ENCODE results near the gene ANXA3. TPM values are rescaled to one million over a fixed set of nuclear protein-coding genes. Genes with fewer than 3 reads are reported as not detected.
A peak's percentile ranks its signal among the peaks of the same experiment; 100 is the strongest.
"Not testable (repeated sequence)": the region's sequence is repeated elsewhere in the genome, so short reads cannot be mapped to it uniquely, and the experiment has no call there.

The ANXA3 gene
- total and polyA plus RNA-seq, 2 donors: 13.4 to 46.6 TPM

DNA sequence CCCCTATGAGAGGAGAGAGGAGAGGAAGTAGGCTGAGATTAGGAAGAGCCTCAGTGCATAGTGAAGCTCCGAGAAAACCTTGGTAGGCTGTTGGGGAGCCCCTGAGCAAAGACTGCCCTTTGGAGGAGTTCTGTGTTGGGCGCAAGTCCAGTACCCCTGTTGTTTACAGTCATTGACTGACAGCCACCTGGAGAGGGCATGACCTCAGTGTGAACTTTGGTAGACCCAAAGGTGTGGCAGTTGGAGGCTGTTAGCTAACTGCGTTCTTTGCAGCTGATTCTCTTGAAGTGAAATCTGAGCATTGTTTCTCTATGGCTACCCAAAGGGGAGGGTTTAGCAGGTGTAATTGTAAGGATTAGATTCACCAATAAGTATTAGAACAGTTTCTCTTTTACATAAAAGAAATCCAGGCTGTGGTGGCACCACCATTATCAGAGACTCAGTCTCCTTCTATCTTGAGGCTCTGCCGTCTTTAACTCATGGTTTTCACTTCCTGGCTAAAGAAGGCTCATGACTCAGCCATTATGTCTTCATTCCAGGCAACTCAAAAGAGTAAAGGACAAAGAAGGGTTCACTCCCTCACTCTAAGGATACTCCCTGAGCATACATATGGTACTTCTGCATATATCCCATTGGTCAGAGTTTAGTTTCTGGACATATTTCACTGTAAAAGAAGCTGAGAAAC, 33.4 kb downstream of the ANXA3 start:
- WGBS: 93% methylated on average over 4 of the region's 4 CpGs
- H3K27ac ChIP-seq (ENCODE audit: low read depth in 1 of 2, low read length in 1 of 2): no peak overlapping the region

DNA sequence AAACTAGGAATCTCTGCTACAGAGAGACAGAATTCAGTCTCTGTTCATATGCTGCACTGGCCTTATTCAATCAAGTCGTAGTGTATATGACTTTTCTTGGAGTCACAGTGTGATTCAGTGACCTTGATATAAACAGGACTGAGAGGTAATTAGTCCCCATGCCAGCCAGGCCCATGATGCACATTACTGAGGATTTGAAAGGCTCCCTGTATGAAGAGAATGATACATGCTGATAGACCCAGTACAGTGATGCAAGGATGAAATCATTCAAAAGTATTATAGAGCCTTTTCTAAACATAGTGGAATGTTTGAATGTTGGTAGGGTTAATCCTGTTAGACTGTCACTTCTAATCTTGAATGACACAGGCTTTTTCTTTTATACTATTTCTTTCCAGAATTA, 34.1 kb downstream of the ANXA3 start:
- Histone ChIP-seq H3K9me3 (ENCODE audit: control insufficient read depth in 2 of 2, insufficient read depth in 1 of 2, low read length in 1 of 2) (no peaks in the 10 kb centered on the region), H3K27ac (ENCODE audit: low read depth in 1 of 2, low read length in 1 of 2) (no peak overlapping the region), H3K4me3 (ENCODE audit: low read length in 2 of 2) (no peak overlapping the region), H3K36me3 (ENCODE audit: control insufficient read depth in 2 of 2, insufficient read depth in 2 of 2, low read length in 1 of 2) (no peaks in the 10 kb centered on the region), H3K27me3 (ENCODE audit: control insufficient read depth in 2 of 2, insufficient read depth in 1 of 2, low read length in 1 of 2) (no peaks in the 10 kb centered on the region), H3K4me1 (ENCODE audit: control insufficient read depth in 2 of 2, insufficient read depth in 2 of 2, low read length in 2 of 2) (no peaks in the 10 kb centered on the region)
- 55% methylated on average over 1 of the region's 1 CpG for WGBS
- DNase-seq (ENCODE audit: low read depth in 6 of 9, low spot score in 9 of 9): no peak

More for the DNA sequence above, 33.4 kb downstream of the ANXA3 start:
- H3K4me3 ChIP-seq (ENCODE audit: low read length in 2 of 2): no peak overlapping the region
- no peaks in the 10 kb centered on the region for H3K27me3 ChIP-seq (ENCODE audit: control insufficient read depth in 2 of 2, insufficient read depth in 1 of 2, low read length in 1 of 2)
- no peaks in the 10 kb centered on the region for H3K36me3 ChIP-seq (ENCODE audit: control insufficient read depth in 2 of 2, insufficient read depth in 2 of 2, low read length in 1 of 2)
- DNase-seq (ENCODE audit: low read depth in 6 of 9, low spot score in 9 of 9): no peak
- no peaks in the 10 kb centered on the region for H3K9me3 ChIP-seq (ENCODE audit: control insufficient read depth in 2 of 2, insufficient read depth in 1 of 2, low read length in 1 of 2)
- no peaks in the 10 kb centered on the region for H3K4me1 ChIP-seq (ENCODE audit: control insufficient read depth in 2 of 2, insufficient read depth in 2 of 2, low read length in 2 of 2)

DNA sequence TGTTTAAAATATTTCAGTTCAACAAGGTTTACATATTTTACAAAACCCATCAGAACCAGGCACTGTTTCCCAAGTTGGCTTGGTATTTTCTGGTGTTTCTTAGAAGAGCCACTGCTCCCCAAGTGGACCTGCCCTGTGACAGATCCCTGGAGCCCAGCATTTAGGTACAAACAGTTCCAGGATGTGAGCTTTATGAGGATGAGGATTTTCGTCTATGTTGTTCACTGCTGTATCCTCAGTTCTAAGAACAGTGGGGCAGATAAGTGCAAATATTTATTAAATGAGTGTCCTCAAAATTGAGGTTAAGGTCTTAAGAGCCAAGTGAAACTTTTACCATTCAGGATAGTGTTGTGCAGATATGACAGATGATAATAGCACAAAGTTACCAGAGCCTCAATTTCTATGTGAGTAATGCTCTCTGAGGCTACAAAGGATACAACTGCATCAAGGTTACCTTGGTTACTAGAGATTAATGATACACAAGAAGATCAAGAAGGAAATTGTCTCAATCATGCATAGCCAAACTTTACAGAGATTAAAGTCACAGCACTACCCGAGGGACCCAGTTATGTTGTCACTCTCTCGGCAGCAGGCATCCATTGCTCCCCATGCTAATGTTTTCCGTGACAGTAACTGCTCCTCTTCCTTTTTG, 37.5 kb downstream of the ANXA3 start:
- H3K4me3 ChIP-seq (ENCODE audit: low read length in 2 of 2): no peak overlapping the region
- H3K9me3 ChIP-seq (ENCODE audit: control insufficient read depth in 2 of 2, insufficient read depth in 1 of 2, low read length in 1 of 2): no peaks in the 10 kb centered on the region
- no peaks in the 10 kb centered on the region for H3K36me3 ChIP-seq (ENCODE audit: control insufficient read depth in 2 of 2, insufficient read depth in 2 of 2, low read length in 1 of 2)
- WGBS: 83% methylated on average over 4 of the region's 4 CpGs
- no peak for DNase-seq (ENCODE audit: low read depth in 6 of 9, low spot score in 9 of 9)
- H3K27ac ChIP-seq (ENCODE audit: low read depth in 1 of 2, low read length in 1 of 2): no peak overlapping the region
- no peaks in the 10 kb centered on the region for H3K27me3 ChIP-seq (ENCODE audit: control insufficient read depth in 2 of 2, insufficient read depth in 1 of 2, low read length in 1 of 2)
- no peaks in the 10 kb centered on the region for H3K4me1 ChIP-seq (ENCODE audit: control insufficient read depth in 2 of 2, insufficient read depth in 2 of 2, low read length in 2 of 2)

DNA sequence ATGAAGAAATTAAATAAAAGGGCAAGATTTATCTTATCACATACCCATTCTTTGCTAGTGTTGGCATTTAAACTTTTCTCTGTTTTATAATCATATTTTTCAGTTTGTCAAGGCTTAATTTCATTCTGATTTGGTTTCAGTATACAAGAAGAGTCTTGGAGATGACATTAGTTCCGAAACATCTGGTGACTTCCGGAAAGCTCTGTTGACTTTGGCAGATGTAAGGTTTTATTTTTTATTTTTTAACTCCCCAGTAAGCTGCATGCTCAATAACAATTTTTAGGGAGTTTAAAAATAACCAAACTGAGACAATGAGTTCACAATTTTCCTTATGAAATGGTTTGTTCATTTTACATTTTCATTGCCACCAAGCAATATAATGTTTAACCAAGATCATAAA, 39.8 kb downstream of the ANXA3 start:
- H3K4me1 ChIP-seq (ENCODE audit: control insufficient read depth in 2 of 2, insufficient read depth in 2 of 2, low read length in 2 of 2): no peaks in the 10 kb centered on the region
- H3K36me3 ChIP-seq (ENCODE audit: control insufficient read depth in 2 of 2, insufficient read depth in 2 of 2, low read length in 1 of 2): no peaks in the 10 kb centered on the region
- H3K27ac ChIP-seq (ENCODE audit: low read depth in 1 of 2, low read length in 1 of 2): no peak overlapping the region
- no peaks in the 10 kb centered on the region for H3K27me3 ChIP-seq (ENCODE audit: control insufficient read depth in 2 of 2, insufficient read depth in 1 of 2, low read length in 1 of 2)
- no peaks in the 10 kb centered on the region for H3K9me3 ChIP-seq (ENCODE audit: control insufficient read depth in 2 of 2, insufficient read depth in 1 of 2, low read length in 1 of 2)
- no peak for DNase-seq (ENCODE audit: low read depth in 6 of 9, low spot score in 9 of 9)
- WGBS: 95% methylated on average over 2 of the region's 2 CpGs
- H3K4me3 ChIP-seq (ENCODE audit: low read length in 2 of 2): no peak overlapping the region

DNA sequence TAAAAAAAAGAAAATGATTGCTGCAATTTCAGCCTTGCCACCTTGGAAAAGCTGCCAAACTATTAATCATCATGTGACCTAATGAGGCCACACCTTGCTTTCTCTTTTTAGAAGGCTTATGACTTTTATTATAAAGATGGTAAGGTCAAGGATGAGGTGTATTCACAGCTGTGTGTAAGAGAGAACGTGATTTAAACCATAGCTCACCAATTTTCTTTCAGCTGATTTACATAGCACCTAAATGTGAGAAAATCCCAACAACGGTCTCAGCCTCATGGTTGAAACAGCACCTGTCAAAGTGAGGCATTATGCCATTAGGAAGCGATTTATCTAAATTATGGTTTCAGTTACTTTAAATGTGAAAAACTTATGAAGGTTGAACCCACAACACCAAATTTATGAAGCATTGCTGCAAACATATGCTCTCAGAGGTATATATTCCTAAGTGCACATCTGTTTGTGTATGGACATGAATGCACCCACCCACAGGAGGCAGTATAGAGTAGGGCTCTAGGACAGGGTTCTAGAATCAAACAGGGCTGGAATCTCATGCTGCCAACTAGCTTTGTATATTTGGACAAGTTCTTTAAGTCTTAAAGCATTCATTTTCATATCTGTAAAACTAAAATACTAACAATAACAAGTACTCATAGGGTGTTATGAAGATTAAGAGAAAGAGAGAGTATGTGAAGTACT, 40.7 kb downstream of the ANXA3 start:
- H3K27me3 ChIP-seq (ENCODE audit: control insufficient read depth in 2 of 2, insufficient read depth in 1 of 2, low read length in 1 of 2): no peaks in the 10 kb centered on the region
- 93% methylated on average over 3 of the region's 3 CpGs for WGBS
- no peaks in the 10 kb centered on the region for H3K4me1 ChIP-seq (ENCODE audit: control insufficient read depth in 2 of 2, insufficient read depth in 2 of 2, low read length in 2 of 2)
- H3K27ac ChIP-seq (ENCODE audit: low read depth in 1 of 2, low read length in 1 of 2): no peak overlapping the region
- H3K4me3 ChIP-seq (ENCODE audit: low read length in 2 of 2): no peak overlapping the region
- no peaks in the 10 kb centered on the region for H3K36me3 ChIP-seq (ENCODE audit: control insufficient read depth in 2 of 2, insufficient read depth in 2 of 2, low read length in 1 of 2)
- H3K9me3 ChIP-seq (ENCODE audit: control insufficient read depth in 2 of 2, insufficient read depth in 1 of 2, low read length in 1 of 2): no peaks in the 10 kb centered on the region
- peak in 2 of 9 donors; percentile 33 to 47 for DNase-seq (ENCODE audit: low read depth in 6 of 9, low spot score in 9 of 9)

DNA sequence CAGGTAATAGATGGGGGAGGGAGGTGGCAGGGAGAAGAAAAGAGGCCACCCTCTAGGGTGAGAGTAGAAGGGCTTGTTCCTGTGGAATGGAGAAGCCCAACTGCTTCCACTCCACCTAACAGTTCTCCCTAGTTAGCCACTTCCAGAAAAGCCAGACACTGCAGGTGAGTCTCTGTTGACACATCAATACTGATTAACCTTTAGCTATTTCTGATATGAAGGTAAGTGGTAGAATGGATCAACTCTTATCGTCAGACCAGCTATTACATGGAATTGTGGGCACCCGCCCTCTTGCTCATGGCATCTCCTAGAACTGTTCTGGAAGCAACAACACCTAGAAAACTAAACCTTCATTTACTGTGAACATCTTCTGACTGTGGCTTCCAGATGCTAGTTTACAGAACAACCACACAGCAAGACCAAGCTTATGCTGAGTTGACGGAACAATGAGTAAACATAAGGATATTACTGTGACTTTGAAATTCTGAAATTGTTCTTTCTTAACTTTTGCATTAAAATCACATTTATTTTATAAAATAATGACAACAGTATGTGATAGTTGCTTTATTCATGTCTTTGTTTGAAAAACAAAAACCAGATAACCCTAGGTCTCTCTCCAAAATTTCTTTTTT, 44.7 kb downstream of the ANXA3 start:
- Histone ChIP-seq H3K36me3 (ENCODE audit: control insufficient read depth in 2 of 2, insufficient read depth in 2 of 2, low read length in 1 of 2) (no peaks in the 10 kb centered on the region), H3K9me3 (ENCODE audit: control insufficient read depth in 2 of 2, insufficient read depth in 1 of 2, low read length in 1 of 2) (no peaks in the 10 kb centered on the region), H3K4me1 (ENCODE audit: control insufficient read depth in 2 of 2, insufficient read depth in 2 of 2, low read length in 2 of 2) (no peaks in the 10 kb centered on the region), H3K27ac (ENCODE audit: low read depth in 1 of 2, low read length in 1 of 2) (no peak overlapping the region), H3K4me3 (ENCODE audit: low read length in 2 of 2) (no peak overlapping the region), H3K27me3 (ENCODE audit: control insufficient read depth in 2 of 2, insufficient read depth in 1 of 2, low read length in 1 of 2) (no peaks in the 10 kb centered on the region)
- 97% methylated on average over 3 of the region's 3 CpGs for WGBS
- no peak for DNase-seq (ENCODE audit: low read depth in 6 of 9, low spot score in 9 of 9)

DNA sequence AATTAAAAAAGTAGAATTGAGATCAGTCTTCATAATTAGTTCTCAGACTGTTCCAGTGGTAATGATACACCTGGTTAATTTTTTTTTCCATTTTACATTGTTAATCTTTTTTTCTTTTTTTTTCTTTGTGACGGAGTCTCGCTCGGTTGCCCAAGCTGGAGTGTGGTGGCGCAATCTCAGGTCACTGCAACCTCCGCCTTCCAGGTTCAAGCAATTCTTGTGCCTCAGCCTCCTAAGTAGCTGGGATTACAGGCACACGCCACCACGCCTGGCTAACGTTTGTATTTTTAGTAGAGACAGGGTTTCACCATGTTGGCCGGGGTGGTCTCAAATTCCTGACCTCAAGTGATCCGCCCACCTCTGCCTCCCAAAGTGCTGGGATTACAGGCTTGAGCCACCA, 46.9 kb downstream of the ANXA3 start:
- not testable (repeated sequence) for H3K4me3 ChIP-seq (ENCODE audit: low read length in 2 of 2); H3K9me3 ChIP-seq (ENCODE audit: control insufficient read depth in 2 of 2, insufficient read depth in 1 of 2, low read length in 1 of 2); H3K27ac ChIP-seq (ENCODE audit: low read depth in 1 of 2, low read length in 1 of 2); H3K4me1 ChIP-seq (ENCODE audit: control insufficient read depth in 2 of 2, insufficient read depth in 2 of 2, low read length in 2 of 2); DNase-seq (ENCODE audit: low read depth in 6 of 9, low spot score in 9 of 9); H3K36me3 ChIP-seq (ENCODE audit: control insufficient read depth in 2 of 2, insufficient read depth in 2 of 2, low read length in 1 of 2); H3K27me3 ChIP-seq (ENCODE audit: control insufficient read depth in 2 of 2, insufficient read depth in 1 of 2, low read length in 1 of 2)
- 96% methylated on average over 10 of the region's 10 CpGs for WGBS

DNA sequence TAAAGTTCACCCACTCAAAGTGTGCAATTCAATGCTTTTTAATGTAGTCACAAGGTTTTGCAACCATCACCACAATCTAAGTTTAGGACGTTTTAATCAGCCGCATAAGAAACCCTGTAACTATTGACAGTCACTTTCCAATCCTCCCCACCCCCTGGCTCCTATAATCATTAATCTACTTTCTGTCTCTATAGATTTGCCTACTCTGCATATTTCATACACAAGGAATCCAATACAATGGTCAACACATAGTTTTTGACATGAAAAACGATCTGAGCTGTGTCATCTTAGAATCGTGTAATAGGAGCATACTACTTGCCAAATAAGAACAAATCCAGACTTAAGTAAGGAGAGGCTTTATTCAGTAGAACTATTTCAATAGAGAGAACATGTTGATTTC, 47.6 kb downstream of the ANXA3 start:
- no peaks in the 10 kb centered on the region for H3K36me3 ChIP-seq (ENCODE audit: control insufficient read depth in 2 of 2, insufficient read depth in 2 of 2, low read length in 1 of 2)
- no peak overlapping the region for H3K4me3 ChIP-seq (ENCODE audit: low read length in 2 of 2)
- H3K27ac ChIP-seq (ENCODE audit: low read depth in 1 of 2, low read length in 1 of 2): no peak overlapping the region
- H3K4me1 ChIP-seq (ENCODE audit: control insufficient read depth in 2 of 2, insufficient read depth in 2 of 2, low read length in 2 of 2): no peaks in the 10 kb centered on the region
- 96% methylated on average over 4 of the region's 4 CpGs for WGBS
- H3K27me3 ChIP-seq (ENCODE audit: control insufficient read depth in 2 of 2, insufficient read depth in 1 of 2, low read length in 1 of 2): no peaks in the 10 kb centered on the region
- no peaks in the 10 kb centered on the region for H3K9me3 ChIP-seq (ENCODE audit: control insufficient read depth in 2 of 2, insufficient read depth in 1 of 2, low read length in 1 of 2)
- DNase-seq (ENCODE audit: low read depth in 6 of 9, low spot score in 9 of 9): no peak

DNA sequence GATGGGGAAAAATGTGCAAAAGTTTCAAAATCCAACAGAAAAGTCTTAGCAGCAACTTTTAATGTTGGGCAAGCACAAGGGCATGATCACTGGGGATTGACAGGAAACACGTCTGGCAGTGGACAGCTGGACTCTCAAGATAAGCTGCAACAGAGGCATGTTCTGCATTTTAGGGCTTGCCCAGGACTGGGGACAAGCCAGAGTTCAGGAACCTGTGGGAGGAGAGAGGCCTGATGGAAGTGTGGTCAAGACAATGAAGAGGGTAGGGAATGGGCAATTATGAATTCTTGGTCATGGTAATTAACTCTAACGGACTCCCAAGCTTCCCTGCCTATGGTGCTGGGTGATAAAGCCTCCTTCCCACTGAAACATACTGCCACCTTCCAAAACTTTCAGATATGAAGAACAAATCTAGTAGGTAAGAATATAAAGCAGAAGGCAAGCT, 48.4 kb downstream of the ANXA3 start:
- no peaks in the 10 kb centered on the region for H3K9me3 ChIP-seq (ENCODE audit: control insufficient read depth in 2 of 2, insufficient read depth in 1 of 2, low read length in 1 of 2)
- whole genome bisulfite sequencing: 95% methylated on average over 2 of the region's 2 CpGs
- H3K4me3 ChIP-seq (ENCODE audit: low read length in 2 of 2): no peak overlapping the region
- H3K27me3 ChIP-seq (ENCODE audit: control insufficient read depth in 2 of 2, insufficient read depth in 1 of 2, low read length in 1 of 2): no peaks in the 10 kb centered on the region
- H3K27ac ChIP-seq (ENCODE audit: low read depth in 1 of 2, low read length in 1 of 2): no peak overlapping the region
- no peak for DNase-seq (ENCODE audit: low read depth in 6 of 9, low spot score in 9 of 9)
- no peaks in the 10 kb centered on the region for H3K36me3 ChIP-seq (ENCODE audit: control insufficient read depth in 2 of 2, insufficient read depth in 2 of 2, low read length in 1 of 2)
- H3K4me1 ChIP-seq (ENCODE audit: control insufficient read depth in 2 of 2, insufficient read depth in 2 of 2, low read length in 2 of 2): no peaks in the 10 kb centered on the region

All from thymus (tissue), 11 donors.